Panc1 (cell line): ENCODE measurements around the gene DCST2. TPM values are rescaled to one million over a fixed set of nuclear protein-coding genes. Genes with fewer than 3 reads are reported as not detected.

Experiments
- ATAC-seq: fragments of 200-7000 bp; cut with Tn5 transposase; 2 replicates; pipeline ENCODE4 v1.9.1; 2020; ENCODE audit warnings: mild to moderate bottlenecking, moderate library complexity
- BruUV-seq: library from RNA; stranded (reverse); fragments of 400-500 nt; replicated peaks from 2 replicates; lab custom pipeline; 2021; lab: Mats Ljungman, UMichigan
- CTCF ChIA-PET: fragments of 300-600 bp; sonication (Branson Sonifier 250); formaldehyde crosslinking; loops from one replicate; lab custom pipeline; 2022; ENCODE audit warnings: antibody characterized with exemption; lab: Charles Lee
- POLR2A ChIA-PET: fragments of 300-600 bp; sonication (Branson Sonifier 250); formaldehyde crosslinking; loops from one replicate; lab custom pipeline; 2022; ENCODE audit warnings: antibody characterized with exemption; lab: Charles Lee
- DNase-seq: peaks from one replicate; pipeline ENCODE4 v3.0.0-alpha.2; 2010; ENCODE audit warnings: low read depth, low spot score
- H3K27ac ChIP-seq: 2 replicates; pipeline ENCODE4 v1.5.1; 2011; ENCODE audit warnings: mild to moderate bottlenecking, low read length, inconsistent platforms
- H3K27me3 ChIP-seq: fragments of 200-500 bp; sonication (Bioruptor generic); 2 replicates; pipeline ENCODE4 v1.6.0; 2014; ENCODE audit warnings: low read length, inconsistent platforms; ENCODE audit not compliant: control insufficient read depth, insufficient read depth
- H3K36me3 ChIP-seq: fragments of 200-500 bp; sonication (Bioruptor generic); 2 replicates; pipeline ENCODE4 v1.5.1; 2014; ENCODE audit warnings: inconsistent platforms, mild to moderate bottlenecking, low read length, moderate library complexity; ENCODE audit not compliant: control insufficient read depth, insufficient read depth
- H3K4me1 ChIP-seq: 2 replicates; pipeline ENCODE4 v1.5.1; 2011; ENCODE audit warnings: inconsistent platforms, mild to moderate bottlenecking, low read length, moderate library complexity; ENCODE audit not compliant: control insufficient read depth, insufficient read depth
- H3K4me3 ChIP-seq, 2 experiments: 2 replicates each; pipeline ENCODE4 v1.5.1; 2011 to 2012; ENCODE audit warnings: low read depth in 2 of 2, low read length in 2 of 2, mild to moderate bottlenecking in 2 of 2, inconsistent platforms in 1 of 2, moderate library complexity in 1 of 2
- H3K9me3 ChIP-seq: fragments of 200-500 bp; sonication (Bioruptor generic); 2 replicates; pipeline ENCODE4 v1.5.1; 2014; ENCODE audit warnings: low read depth, mild to moderate bottlenecking, inconsistent platforms, low read length, moderate library complexity; ENCODE audit not compliant: control insufficient read depth, insufficient read depth
- CTCF ChIP-seq: fragments of 450-650 bp; IDR thresholded peaks from 2 replicates; pipeline ENCODE4 v1.5.1; 2017; ENCODE audit warnings: mild to moderate bottlenecking
- POLR2AphosphoS5 ChIP-seq: IDR thresholded peaks from 2 replicates; pipeline ENCODE4 v1.6.1; 2012; ENCODE audit warnings: mild to moderate bottlenecking, low read depth, low read length, moderate library complexity
- REST ChIP-seq, 2 experiments: IDR thresholded peaks; 2 replicates each; pipeline ENCODE4 v1.6.1; 2011 to 2012; ENCODE audit warnings: low read depth in 2 of 2, control low read depth in 1 of 2, low read length in 1 of 2, mild to moderate bottlenecking in 1 of 2, moderate library complexity in 1 of 2; ENCODE audit not compliant: insufficient read depth in 1 of 2
- SIN3A ChIP-seq: IDR thresholded peaks from 2 replicates; pipeline ENCODE4 v1.6.1; 2012; ENCODE audit warnings: low read depth, mild to moderate bottlenecking, low read length, moderate library complexity, borderline replicate concordance; ENCODE audit not compliant: insufficient read depth
- TCF7L2 ChIP-seq: IDR thresholded peaks from 2 replicates; pipeline ENCODE4 v1.6.1; 2011; ENCODE audit warnings: mild to moderate bottlenecking, low read depth, low read length, inconsistent platforms
- in situ Hi-C: cut with HindIII; loops from 2 replicates; pipeline ENCODE4 v1.10.0; 2016; ENCODE audit warnings: low sequenced_read_pairs, low pct_unique_long_range_greater_than_20kb
- intact Hi-C: fragments of 100-400 bp; cut with micrococcal nuclease; formaldehyde crosslinking; loops from one replicate; pipeline ENCODE4 v1.10.0; 2022; ENCODE audit not compliant: unreplicated experiment
- total RNA-seq: library from RNA; stranded (reverse); gene quantifications from one replicate; pipeline ENCODE4 v1.2.1, GENCODE V29; 2021; ENCODE audit not compliant: unreplicated experiment

The DCST2 gene
- total RNA-seq, 1 experiment from 2014 or later, result 0.13 TPM

GRCh38 chr1:155014709-155015508 is 18.7 kb downstream of the DCST2 start:
- ATAC-seq (no peak), DNase-seq (no peak)
- TF ChIP-seq SIN3A, result no peak
- TF ChIP-seq POLR2AphosphoS5, result no peak
- TF ChIP-seq REST (IDR thresholded peaks at IDR 0.05; ENCODE audit: insufficient read depth in 1 of 2, low read depth in 2 of 2, low read length in 1 of 2), result no peak
- TF ChIP-seq TCF7L2, result no peak
- no peak for TF ChIP-seq CTCF
- Histone ChIP-seq H3K9me3 (no peaks in the 10 kb centered on the region), H3K4me3 (no peak overlapping the region), H3K4me1 (peaks cover 36% of the 10 kb centered on the region), H3K36me3 (0 out of 2 replicates have a peak, but pooled peaks cover 7% of the 10 kb centered on the region), H3K27ac (no peak overlapping the region), H3K27me3 (no peaks in the 10 kb centered on the region)
- no TSS peak for BruUV-seq
- in situ Hi-C loops, result no loop called here
- POLR2A ChIA-PET, result interaction anchor here (0.5 to 1.2 kb wide), 2 partner anchors 30 to 44 kb away, joined by 3 to 8 read pairs; partner anchors contain the start of gene SHC1
- intact Hi-C loops, result no loop called here
- CTCF ChIA-PET, result interaction anchor here (0.9 kb wide), 1 partner anchor 19 kb away, joined by 3 read pairs; no protein-coding TSS in a partner anchor

GRCh38 chr1:155013632-155014031 is 19.9 kb downstream of the DCST2 start:
- Histone ChIP-seq H3K4me3 (no peak overlapping the region), H3K4me1 (peaks cover 34% of the 10 kb centered on the region), H3K9me3 (no peaks in the 10 kb centered on the region), H3K36me3 (0 out of 2 replicates have a peak, but pooled peaks cover 7% of the 10 kb centered on the region), H3K27me3 (no peaks in the 10 kb centered on the region), H3K27ac (no peak overlapping the region)
- ChIA-PET POLR2A (no interaction called here), CTCF (no interaction called here)
- intact Hi-C loops, result no loop called here
- no peak for ATAC-seq
- BruUV-seq, result no TSS peak
- DNase-seq, result no peak
- TF ChIP-seq POLR2AphosphoS5, result no peak
- no peak for TF ChIP-seq SIN3A
- no peak for TF ChIP-seq TCF7L2
- no peak for TF ChIP-seq CTCF
- TF ChIP-seq REST (IDR thresholded peaks at IDR 0.05; ENCODE audit: insufficient read depth in 1 of 2, low read depth in 2 of 2, low read length in 1 of 2), result no peak
- in situ Hi-C loops, result no loop called here
